Fibroblast of lung (primary cell): ENCODE results near the gene OTOL1.

ENCODE experiments used
- CTCF ChIP-seq, 2 donors: IDR thresholded peaks in 1 of 2; conservative IDR thresholded peaks in 1 of 2; 1 replicate in 1 of 2; 2 replicates in 1 of 2; pipeline ENCODE4 v1.5.1; 2011 to 2012; ENCODE audit warnings: low read length in 2 of 2, control low read depth in 1 of 2, inconsistent platforms in 1 of 2, low read depth in 1 of 2, mild to moderate bottlenecking in 1 of 2
- EZH2 ChIP-seq: IDR thresholded peaks from 2 replicates; pipeline ENCODE4 v1.5.1; 2012; ENCODE audit warnings: low read length, control low read depth, mild to moderate bottlenecking; ENCODE audit errors: missing control alignments

GRCh38 chr3:161498259-161498921 lies 1.8 kb downstream of the OTOL1 start:
- TF ChIP-seq EZH2 = no peak
- no peak for TF ChIP-seq CTCF (conservative IDR thresholded peaks at IDR 0.05 in 1 of 2, IDR thresholded peaks at IDR 0.05 in 1 of 2; ENCODE audit: low read depth in 1 of 2, low read length in 2 of 2)
